PC-9 (cell line): Measurements from ENCODE around the gene DMRT1. TPM values are rescaled to one million over a fixed set of nuclear protein-coding genes. Genes with fewer than 3 reads are reported as not detected.

Experiments
- BruUV-seq: library from RNA; stranded (reverse); fragments of 400-500 nt; replicated peaks from 2 replicates; lab custom pipeline; 2021; lab: Mats Ljungman, UMichigan
- CTCF ChIA-PET: fragments of 300-600 bp; sonication (Branson Sonifier 250); formaldehyde crosslinking; loops from one replicate; lab custom pipeline; 2022; ENCODE audit warnings: antibody characterized with exemption; lab: Charles Lee
- POLR2A ChIA-PET: fragments of 300-600 bp; sonication (Branson Sonifier 250); formaldehyde crosslinking; loops from one replicate; lab custom pipeline; 2022; ENCODE audit warnings: antibody characterized with exemption; ENCODE audit not compliant: unreplicated experiment; lab: Charles Lee
- DNase-seq, 2 experiments: peaks; one replicate each; pipeline versions ENCODE4 v3.0.0 to v3.0.0-alpha.2; 2015 to 2022; ENCODE audit warnings: mixed read lengths in 1 of 2
- H2AFZ ChIP-seq: fragments of 200-600 bp; sonication (generic); 2 replicates; pipeline ENCODE4 v1.8.1; 2017; ENCODE audit warnings: antibody characterized with exemption
- H3F3A ChIP-seq: fragments of 200-600 bp; sonication (generic); 2 replicates; pipeline ENCODE4 v1.8.1; 2017; ENCODE audit warnings: antibody characterized with exemption, mild to moderate bottlenecking, low read depth; ENCODE audit not compliant: insufficient read depth
- H3K27ac ChIP-seq: fragments of 200-600 bp; sonication (generic); 2 replicates; pipeline ENCODE4 v1.6.1; 2016; ENCODE audit warnings: mixed run types
- H3K27me3 ChIP-seq: fragments of 200-600 bp; sonication (generic); 2 replicates; pipeline ENCODE4 v1.6.1; 2016; ENCODE audit warnings: low read depth, mixed run types; ENCODE audit not compliant: insufficient read depth
- H3K36me3 ChIP-seq: fragments of 200-600 bp; sonication (generic); 2 replicates; pipeline ENCODE4 v1.6.1; 2016; ENCODE audit warnings: low read depth, mixed run types
- H3K4me1 ChIP-seq: fragments of 200-600 bp; sonication (generic); replicated peaks from 2 replicates; pipeline ENCODE4 v1.6.1; 2016; ENCODE audit warnings: mixed run types; ENCODE audit not compliant: insufficient read depth
- H3K4me2 ChIP-seq: fragments of 200-600 bp; sonication (generic); 2 replicates; pipeline ENCODE4 v1.6.1; 2017; ENCODE audit warnings: mixed run types
- H3K4me3 ChIP-seq: fragments of 200-600 bp; sonication (generic); 2 replicates; pipeline ENCODE4 v1.6.1; 2016; ENCODE audit warnings: mixed run types
- H3K79me2 ChIP-seq: fragments of 200-600 bp; sonication (generic); 2 replicates; pipeline ENCODE4 v1.6.1; 2017; ENCODE audit warnings: low read depth, mixed run types
- H3K9me2 ChIP-seq: fragments of 200-600 bp; sonication (generic); 2 replicates; pipeline ENCODE4 v1.8.1; 2017; ENCODE audit warnings: mild to moderate bottlenecking; ENCODE audit not compliant: insufficient read depth
- H3K9me3 ChIP-seq: fragments of 200-600 bp; sonication (generic); 2 replicates; pipeline ENCODE4 v1.8.1; 2016; ENCODE audit warnings: low read depth; ENCODE audit not compliant: insufficient read depth
- H4K20me1 ChIP-seq: fragments of 200-600 bp; sonication (generic); 2 replicates; pipeline ENCODE4 v1.8.1; 2017; ENCODE audit not compliant: insufficient read depth
- CTCF ChIP-seq: fragments of 200-600 bp; sonication (generic); conservative IDR thresholded peaks from 2 replicates; pipeline ENCODE4 v1.6.1; 2017; ENCODE audit warnings: mixed run types, antibody characterized with exemption, mild to moderate bottlenecking, moderate library complexity
- EZH2 ChIP-seq: fragments of 200-600 bp; sonication (generic); IDR thresholded peaks from 2 replicates; pipeline ENCODE4 v1.8.0; 2017; ENCODE audit warnings: antibody characterized with exemption, low read depth
- intact Hi-C: fragments of 100-400 bp; cut with micrococcal nuclease; formaldehyde crosslinking; loops from one replicate; pipeline ENCODE4 v1.10.0; 2022; ENCODE audit not compliant: unreplicated experiment
- total RNA-seq: library from RNA; stranded (reverse); gene quantifications from 2 replicates; pipeline ENCODE4 v1.2.3, GENCODE V29; 2021

Gene DMRT1
- total RNA-seq, 1 experiment from 2014 or later = not detected

- H3K4me1 ChIP-seq = no peaks in the 10 kb centered on the region
- H3K4me3 ChIP-seq = no peak overlapping the region
- H3K27me3 ChIP-seq = peaks cover 29% of the 10 kb centered on the region; the same call in 1 of the 2 replicates
- POLR2A ChIA-PET = no interaction called here
- no peak overlapping the region for H3K27ac ChIP-seq
- no peak for TF ChIP-seq EZH2
- no peak for TF ChIP-seq CTCF
- no TSS peak for BruUV-seq
- CTCF ChIA-PET = no interaction called here
- DNase-seq = no peak
- H3K4me2 ChIP-seq = no peak overlapping the region
- H4K20me1 ChIP-seq = no peaks in the 10 kb centered on the region
- no peaks in the 10 kb centered on the region for H3K36me3 ChIP-seq
- no peaks in the 10 kb centered on the region for H3F3A ChIP-seq
- H3K9me3 ChIP-seq = no peaks in the 10 kb centered on the region
- H3K9me2 ChIP-seq = no peaks in the 10 kb centered on the region
- H3K79me2 ChIP-seq = no peaks in the 10 kb centered on the region
- intact Hi-C loops = no loop called here
- no peak overlapping the region for H2AFZ ChIP-seq
Measured at GRCh38 chr9:967903-968641, 126.6 kb downstream of the DMRT1 start.

- BruUV-seq = no TSS peak
- CTCF ChIA-PET = no interaction called here
Measured at GRCh38 chr9:969310-970150, 128.0 kb downstream of the DMRT1 start.

More at GRCh38 chr9:969310-970150, 128.0 kb downstream of the DMRT1 start:
- H3K9me2 ChIP-seq = no peaks in the 10 kb centered on the region
- POLR2A ChIA-PET = no interaction called here
- H3K4me2 ChIP-seq = no peak overlapping the region
- H4K20me1 ChIP-seq = no peaks in the 10 kb centered on the region
- no peak overlapping the region for H3K27ac ChIP-seq
- no peaks in the 10 kb centered on the region for H3K4me1 ChIP-seq
- H3K36me3 ChIP-seq = no peaks in the 10 kb centered on the region
- H3F3A ChIP-seq = no peaks in the 10 kb centered on the region
- H2AFZ ChIP-seq = no peak overlapping the region
- no peaks in the 10 kb centered on the region for H3K9me3 ChIP-seq
- no peak for DNase-seq
- no peaks in the 10 kb centered on the region for H3K79me2 ChIP-seq
- peaks cover 19% of the 10 kb centered on the region; the same call in 1 of the 2 replicates for H3K27me3 ChIP-seq
- intact Hi-C loops = no loop called here
- H3K4me3 ChIP-seq = no peak overlapping the region
- TF ChIP-seq CTCF = no peak
- no peak for TF ChIP-seq EZH2
